RCC 7860 (cell line): ENCODE data around the gene ARMC8.
A peak's percentile ranks its signal among the peaks of the same experiment; 100 is the strongest.
"Not testable (repeated sequence)": the region's sequence is repeated elsewhere in the genome, so short reads cannot be mapped to it uniquely, and the experiment has no call there.

Experiments used
- DNase-seq: peaks from one replicate; pipeline ENCODE4 v3.0.0-alpha.2; 2015; ENCODE audit warnings: low spot score
- FAIRE-seq: peaks from 2 replicates; lab custom pipeline; 2012; peaks lifted over from hg19 to GRCh38; lab: Jason Lieb, UNC

Gene ARMC8, protein sequence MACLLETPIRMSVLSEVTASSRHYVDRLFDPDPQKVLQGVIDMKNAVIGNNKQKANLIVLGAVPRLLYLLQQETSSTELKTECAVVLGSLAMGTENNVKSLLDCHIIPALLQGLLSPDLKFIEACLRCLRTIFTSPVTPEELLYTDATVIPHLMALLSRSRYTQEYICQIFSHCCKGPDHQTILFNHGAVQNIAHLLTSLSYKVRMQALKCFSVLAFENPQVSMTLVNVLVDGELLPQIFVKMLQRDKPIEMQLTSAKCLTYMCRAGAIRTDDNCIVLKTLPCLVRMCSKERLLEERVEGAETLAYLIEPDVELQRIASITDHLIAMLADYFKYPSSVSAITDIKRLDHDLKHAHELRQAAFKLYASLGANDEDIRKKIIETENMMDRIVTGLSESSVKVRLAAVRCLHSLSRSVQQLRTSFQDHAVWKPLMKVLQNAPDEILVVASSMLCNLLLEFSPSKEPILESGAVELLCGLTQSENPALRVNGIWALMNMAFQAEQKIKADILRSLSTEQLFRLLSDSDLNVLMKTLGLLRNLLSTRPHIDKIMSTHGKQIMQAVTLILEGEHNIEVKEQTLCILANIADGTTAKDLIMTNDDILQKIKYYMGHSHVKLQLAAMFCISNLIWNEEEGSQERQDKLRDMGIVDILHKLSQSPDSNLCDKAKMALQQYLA

DNA sequence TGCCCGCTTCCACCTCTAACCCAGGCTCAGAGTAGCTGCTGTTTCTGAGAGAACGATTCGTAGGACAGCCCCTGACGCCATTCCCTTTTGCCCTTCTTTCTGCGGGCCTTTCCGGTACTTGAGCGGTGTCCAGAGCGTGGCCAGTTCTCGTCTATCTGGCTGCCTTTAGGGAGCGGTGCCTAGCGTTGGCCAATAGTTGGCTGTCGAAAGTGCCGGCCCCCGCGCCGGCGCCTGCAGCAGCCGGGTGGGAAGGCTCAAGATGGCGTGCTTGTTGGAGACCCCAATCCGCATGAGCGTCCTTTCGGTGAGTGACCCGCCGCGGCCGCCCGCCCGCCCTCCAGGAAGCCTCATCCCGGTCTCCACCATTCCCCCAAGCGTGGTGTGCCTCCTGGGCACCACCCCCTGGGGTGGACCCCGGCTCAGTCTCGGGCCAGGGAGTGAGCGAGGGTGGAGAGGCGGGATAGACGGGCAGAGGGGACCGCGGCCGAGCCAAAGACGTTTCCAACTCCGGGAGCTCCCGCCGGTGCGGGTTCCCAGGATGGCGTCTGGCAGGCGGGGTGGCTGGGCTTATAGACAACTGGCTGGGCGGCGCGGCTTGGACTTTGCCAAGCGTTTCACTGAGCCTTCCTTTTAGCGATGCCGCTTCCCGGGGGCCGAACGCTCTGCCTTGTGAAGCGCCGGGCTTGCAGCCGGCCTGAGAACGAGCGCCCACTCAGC is at the start of gene ARMC8:
TSS of gene ARMC8 (plus strand) at position 6 of the 717 bp plus-strand sequence. CDS start at position 260, 254 bp downstream.
- DNase-seq (no peak), FAIRE-seq (no peak)

DNA sequence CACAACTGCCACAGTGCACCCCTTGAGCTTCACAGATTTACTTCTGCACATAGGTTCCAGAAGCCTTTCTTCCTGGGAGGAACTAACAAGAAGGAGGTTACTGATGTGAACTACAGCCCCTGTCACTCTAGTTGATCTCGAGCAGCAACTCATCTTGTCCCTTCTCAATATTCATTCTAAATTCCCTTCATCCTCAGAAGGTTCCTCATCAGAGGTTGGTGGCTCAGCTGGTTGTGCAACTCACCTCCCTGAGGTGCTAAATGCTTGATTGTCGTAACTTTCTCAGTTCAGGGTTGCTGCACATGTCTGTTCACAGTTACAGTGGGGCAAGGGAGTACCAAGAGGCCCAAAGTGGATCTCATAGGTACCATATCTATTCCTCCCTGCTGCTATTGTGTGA is 49.2 kb upstream of the ARMC8 start:
- no peak for FAIRE-seq
- no peak for DNase-seq

DNA sequence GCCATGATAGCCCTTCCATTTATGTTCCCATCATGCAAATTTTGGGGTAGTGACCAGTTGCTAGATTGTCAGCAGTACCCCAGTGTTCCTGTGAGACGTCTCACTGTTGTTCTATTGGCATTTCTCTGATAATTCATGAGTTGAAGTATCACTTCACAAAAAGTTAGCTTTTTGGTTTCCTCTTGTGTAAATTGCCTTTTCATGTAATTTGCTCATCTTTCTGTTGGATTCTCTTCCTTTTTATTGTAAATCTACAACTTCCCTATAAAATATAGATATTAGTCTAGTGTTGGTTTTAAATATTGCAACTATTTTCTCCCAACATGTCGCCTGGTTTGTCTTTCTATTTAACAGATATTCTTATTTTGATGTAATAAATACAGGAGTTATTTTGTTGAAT is 47.4 kb upstream of the ARMC8 start:
- no peak for FAIRE-seq
- no peak for DNase-seq

DNA sequence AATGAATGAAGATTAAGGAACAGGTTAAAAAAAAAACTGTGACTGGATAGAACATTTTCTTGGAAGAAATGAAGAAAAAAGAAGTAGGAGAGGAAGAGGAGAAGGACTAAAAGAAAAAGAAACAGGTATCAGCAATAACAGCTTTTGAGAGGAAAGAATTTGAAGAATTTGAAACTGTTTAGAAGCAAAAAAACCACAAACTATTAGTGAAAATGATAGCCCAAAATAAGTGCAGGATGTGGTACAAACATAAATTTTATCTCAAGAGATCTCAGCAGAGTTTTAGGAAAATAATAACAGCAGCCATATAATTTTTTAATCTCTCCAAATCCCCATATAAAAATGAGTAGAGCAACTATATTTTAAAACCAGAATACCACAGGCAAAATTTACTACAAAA is 46.2 kb upstream of the ARMC8 start:
- DNase-seq (no peak), FAIRE-seq (no peak)

DNA sequence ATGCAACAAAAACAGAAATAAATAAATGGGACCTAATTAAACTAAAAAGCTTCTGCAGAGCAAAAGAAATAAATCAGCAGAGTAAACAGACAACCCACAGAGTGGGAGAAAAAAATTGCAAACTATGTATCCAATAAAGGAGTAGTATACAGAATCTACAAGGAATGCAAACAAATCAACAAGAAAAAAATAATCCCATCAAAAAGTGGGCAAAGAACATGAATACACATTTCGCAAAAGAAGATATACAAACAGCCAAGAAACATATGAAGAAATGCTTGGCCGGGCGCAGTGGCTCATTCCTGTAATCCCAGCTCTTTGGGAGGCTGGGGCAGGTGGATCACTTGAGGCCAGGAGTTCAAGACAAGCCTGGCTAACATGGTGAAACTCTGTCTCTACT is 44.9 kb upstream of the ARMC8 start:
- DNase-seq, FAIRE-seq: not testable (repeated sequence)

DNA sequence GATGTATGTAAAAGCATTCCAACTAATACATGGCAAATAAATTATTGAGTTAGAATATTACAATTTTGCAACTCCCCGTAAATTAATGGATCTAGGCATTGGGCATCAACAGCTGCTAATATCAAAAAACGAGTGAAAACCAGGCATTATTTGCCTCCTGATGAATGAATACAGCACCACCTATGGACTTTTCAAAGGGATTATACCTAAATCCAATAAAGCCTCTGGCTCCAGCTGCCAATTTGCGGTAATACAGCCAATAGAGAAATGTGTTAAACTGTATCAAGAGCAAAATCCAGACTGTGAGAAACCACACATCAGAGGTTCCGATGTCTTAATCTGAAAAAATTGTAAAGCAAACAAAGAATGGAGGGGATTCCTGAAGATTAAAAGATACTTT is 38.6 kb upstream of the ARMC8 start:
- FAIRE-seq (no peak), DNase-seq (no peak)

DNA sequence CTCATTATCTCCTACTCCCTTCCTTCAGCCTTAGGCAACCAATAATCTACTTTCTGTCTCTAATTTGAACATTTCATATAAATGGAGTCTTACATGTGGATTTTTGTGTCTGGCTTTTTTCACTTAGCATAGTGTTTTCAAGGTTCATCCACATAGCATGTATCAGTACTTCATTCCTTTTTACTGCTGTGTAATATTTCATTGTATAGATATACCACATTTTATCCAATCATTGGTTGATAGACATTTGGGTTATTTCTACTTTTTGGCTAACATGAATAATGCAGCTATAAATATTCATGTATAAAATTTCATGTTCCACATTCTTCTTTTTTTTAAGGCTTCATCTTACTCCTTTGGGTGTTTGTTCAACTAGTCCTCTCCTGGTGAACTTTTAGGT is 32.6 kb upstream of the ARMC8 start:
- no peak for DNase-seq
- no peak for FAIRE-seq

DNA sequence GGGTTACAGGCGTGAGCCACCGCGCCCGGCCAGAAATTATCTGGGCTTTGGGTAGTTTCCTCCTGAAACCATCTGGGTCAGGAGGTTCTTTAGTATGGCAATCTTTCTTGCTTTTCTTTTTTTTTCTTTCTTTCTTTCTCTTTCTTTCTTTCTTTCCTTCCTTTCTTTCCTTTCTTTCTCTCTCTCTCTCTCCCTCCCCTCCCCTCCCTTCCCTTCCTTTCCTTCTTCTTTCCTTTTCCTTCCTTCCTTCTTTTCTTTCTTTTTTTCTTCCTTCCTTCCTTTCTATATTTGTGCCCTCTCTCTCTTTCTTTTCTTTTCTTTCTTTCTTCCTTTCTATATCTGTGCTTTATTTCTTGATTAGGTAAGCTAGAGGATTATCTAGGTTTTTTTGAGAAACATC is 29.4 kb upstream of the ARMC8 start:
- FAIRE-seq (no peak), DNase-seq (no peak)

DNA sequence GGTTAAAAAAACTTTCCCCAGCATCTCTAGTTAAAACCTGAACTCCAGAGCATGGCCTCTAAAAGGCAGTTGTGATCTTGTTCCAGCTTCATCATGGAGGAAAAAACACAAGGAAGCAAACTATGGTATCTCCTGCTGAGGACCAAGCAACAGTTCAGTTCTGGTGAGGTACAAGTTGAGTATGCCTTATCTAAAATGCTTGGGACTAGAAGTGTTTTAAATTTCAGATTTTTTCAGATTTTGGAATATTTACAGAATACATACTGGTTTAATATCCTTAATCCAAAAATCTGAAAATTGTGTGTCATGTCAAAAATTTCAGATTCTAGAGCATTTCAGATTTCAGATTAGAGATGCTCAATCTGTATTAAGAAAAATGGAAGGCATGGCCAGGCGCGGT is 22.0 kb upstream of the ARMC8 start:
- DNase-seq (no peak), FAIRE-seq (no peak)

DNA sequence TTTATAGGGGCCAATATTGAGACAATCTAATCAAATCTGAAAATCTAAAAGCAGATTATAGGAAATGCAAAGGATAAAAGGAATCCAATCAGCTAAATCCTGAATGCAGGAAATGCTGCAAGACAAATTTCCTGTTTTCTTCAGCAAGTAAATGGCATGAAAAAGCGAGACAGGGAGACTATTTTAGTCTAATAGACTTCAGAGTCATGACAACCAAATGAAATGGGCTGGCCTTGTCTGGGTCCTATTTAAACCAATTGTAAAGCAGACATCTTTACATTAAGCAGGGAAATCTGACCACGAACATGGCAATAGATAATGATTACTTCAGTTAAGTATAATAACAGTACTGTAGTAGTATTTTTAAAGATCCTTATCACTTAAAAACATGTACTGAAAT is 14.5 kb upstream of the ARMC8 start:
- FAIRE-seq: no peak
- no peak for DNase-seq

DNA sequence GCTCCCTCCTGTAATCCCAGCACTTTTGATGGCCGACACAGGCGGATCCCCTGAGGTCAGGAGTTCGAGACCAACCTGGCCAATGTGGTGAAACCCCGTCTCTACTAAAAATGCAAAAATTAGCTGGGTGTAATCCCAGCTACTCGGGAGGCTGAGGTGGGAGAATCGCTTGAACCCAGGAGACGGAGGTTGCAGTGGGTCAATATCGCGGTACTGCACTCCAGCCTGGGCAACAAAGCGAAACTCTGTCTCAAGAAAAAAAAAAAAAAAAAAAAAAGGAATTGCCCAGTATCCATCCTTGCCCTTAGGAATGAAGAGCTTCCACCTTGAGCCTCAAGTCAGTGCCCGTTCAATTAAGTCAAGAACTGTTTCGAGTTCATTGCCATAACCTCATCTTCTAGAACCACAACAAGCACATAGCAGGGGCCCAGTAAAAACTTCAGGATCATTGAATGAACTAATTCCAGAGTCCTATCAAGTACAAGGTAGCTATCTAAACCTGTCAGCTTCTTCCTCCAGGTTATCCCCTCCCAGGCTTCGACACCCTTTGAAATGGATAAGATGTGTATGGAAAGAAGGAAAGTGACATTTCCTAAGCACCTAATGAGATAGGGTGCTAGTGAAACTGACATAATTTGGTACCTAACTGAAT is 13.2 kb upstream of the ARMC8 start:
- FAIRE-seq (no peak), DNase-seq (no peak)

DNA sequence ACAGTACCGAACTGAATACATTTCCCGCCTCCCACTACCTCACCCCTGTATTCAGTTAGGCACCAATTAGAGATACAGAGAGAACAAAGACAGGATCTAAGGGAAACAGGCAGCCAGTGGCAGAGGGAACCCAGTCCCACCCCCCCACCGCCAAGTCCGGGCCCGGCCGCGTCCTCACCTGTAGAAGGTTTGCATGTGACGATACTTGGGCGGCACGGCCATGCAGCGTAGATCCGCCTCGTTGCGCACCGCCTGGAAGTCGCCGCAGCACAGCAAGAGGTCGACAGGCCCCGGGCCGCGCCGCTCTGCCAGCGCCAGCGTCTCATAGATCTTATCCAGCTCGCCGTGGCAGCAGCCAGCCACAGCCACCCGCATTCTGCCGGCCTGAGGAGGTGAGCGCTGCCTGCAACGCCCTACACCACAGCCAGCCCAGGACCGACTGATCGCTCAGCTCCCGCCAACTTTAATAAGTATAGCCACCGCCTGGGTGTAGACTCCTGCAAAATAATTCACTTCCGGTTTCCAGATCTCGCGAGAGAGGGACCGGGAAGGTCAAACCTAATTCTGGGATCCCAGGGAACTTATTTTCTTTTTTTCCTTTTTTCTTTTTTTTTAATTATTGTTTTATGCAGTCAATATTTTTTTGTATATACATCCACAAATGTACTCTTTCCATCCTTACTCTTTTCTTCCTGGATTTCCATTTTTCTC is 12.5 kb upstream of the ARMC8 start, which contains the start of gene DBR1:
TSS of gene DBR1 (minus strand) at position 501 of the 711 bp plus-strand sequence. CDS start at position 375, 126 bp downstream.
- DNase-seq (peak; percentile 81), FAIRE-seq (peak; percentile 74)

DNA sequence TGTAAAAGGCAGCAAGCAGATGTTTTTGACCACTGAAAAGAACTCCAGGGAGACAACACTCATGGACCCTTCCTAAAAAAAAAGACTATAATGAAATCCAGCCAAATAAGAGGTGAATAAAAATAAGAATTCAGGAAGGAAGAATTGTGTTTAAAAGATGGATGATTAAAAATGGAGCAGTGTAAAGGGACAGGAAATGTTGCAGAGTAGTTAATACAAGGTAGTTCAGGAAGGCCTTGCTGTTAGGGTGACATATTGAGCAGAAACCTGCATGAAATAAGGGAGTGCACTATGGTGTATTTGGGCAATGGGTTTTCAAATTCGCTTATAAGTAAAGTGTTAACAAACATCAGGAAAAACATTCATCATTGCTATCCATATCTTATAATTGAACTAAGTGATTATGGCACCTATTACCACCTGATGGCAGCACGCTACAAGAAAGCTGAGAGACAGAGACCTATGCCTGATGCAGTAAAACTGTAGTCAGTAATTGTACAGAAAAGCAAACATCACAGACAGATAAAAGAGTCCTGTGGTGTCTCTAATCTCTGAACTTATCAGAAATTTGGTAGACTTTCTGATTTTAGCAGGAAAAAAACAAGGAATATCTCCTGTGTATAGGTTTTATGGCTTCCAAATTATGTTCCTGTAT is 6.6 kb upstream of the ARMC8 start:
- DNase-seq: peak; percentile 45

DNA sequence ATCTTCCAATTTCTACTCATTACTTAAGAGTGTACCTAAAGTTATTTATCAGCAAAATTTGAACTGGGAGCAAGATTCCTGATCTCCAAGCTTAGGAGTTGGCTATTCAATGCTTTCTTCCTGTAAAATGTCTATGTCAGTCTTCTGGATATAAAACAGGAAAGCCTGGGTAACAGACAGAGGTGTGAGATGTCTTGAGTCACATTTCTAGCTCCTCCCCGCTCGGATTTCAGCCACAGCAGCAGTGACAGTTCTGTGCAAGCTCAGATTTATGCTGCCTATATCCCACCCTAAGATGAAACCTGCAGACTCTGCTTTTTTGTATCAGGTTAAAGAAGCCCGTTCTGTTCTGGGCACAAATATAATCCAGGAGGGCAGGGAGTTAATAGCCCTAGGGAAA is 2.1 kb upstream of the ARMC8 start:
- DNase-seq (no peak), FAIRE-seq (no peak)

More for the DNA sequence above, 6.6 kb upstream of the ARMC8 start:
- peak; percentile 69 for FAIRE-seq

DNA sequence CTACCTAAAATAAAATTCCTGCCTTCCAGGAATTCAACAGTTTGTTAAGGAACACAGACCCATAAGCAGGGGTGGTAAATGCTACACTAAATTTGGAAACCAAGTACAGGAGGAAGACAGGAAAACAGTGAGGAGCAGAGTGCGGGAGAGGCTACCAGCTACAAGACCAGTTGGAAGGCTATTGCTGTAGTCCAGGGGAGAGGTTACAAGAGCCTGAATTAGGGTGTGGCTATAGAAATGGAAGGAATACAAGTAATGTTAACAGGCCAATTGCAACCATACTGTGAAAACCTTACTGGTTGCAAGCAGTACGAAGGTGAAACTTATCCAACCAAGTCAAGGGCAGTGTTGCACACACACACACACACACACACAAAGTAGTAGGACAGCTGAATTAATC is 880 bp upstream of the ARMC8 start:
- no peak for FAIRE-seq
- DNase-seq: no peak

DNA sequence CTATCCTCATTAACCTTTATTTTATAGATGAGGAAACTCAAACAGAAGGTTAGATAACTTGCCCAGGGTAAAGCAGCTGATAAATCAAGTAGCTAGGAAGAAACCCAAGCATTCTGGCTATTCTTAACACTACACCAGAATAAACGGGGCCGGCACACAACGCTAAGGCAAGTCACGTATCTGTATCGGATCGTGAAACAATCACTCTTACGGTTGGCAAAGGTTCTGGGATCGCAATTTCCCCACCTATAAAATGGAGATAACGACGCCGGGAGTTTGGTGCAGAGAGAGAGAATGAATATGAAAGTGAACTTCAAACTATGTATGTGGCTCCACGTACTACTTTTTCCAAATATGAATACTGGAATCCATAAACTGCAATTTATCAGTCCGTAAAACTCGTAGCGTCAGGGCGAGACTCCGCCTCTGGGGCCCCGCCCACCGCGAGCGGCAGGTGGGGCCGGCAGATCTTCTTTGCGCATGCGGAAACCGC is 252 bp upstream of the ARMC8 start:
- FAIRE-seq: peak; percentile 76
- peak; percentile 79 for DNase-seq

DNA sequence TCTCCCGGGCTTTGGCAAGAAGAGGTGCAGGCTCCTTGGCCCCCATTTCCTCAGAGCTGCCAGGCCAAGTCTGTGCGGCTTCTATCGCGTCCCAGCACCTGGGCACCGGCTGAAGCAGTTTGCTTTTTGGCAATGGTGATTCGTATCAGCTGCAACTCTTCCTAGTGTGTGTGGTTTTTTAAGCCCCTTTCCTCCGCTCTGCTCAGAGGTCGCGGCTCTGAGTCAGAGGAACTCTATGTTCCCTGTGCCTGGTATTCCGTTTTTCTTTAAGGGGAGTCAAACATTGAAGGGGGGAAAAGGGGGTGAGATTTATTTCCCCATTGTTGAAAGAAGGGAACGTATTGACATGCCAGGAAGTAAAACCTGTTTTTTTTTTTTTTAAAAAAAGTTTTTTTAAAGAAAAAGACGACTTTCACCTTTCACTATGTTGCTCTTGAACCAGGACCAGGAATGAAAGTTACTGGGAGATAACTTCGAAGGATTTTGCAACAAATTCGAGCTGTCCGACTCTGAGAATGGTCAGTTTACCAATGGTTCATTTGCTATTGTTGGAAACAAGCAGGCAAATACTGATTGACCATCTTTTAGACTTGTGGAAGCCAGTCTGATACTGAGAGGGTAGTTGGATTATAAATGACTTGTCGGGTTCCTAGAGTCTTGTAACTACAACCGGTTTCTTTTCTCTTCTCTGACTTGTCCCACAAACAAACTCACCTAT is 1.1 kb downstream of the ARMC8 start:
- no peak for FAIRE-seq
- DNase-seq: peak; percentile 38

DNA sequence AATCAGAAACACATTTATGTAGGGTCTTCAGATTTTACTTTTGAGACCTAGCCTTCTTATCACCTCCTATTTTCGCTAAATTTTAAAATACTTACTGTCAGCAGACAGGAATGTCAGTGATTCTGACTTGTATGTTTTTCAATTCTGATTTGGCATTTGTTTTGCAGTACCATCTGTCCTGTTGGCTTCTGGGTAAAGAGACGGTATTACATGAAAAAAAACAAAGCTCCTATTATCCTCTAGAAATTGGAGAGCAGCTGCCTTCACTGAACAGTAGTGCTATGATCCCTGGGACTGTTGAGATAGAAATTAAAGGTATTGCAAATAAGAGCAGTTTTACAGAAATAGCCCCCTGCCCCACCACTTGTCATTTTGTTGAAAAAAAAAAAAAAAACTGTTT is 8.4 kb downstream of the ARMC8 start:
- DNase-seq: no peak
- FAIRE-seq: no peak

DNA sequence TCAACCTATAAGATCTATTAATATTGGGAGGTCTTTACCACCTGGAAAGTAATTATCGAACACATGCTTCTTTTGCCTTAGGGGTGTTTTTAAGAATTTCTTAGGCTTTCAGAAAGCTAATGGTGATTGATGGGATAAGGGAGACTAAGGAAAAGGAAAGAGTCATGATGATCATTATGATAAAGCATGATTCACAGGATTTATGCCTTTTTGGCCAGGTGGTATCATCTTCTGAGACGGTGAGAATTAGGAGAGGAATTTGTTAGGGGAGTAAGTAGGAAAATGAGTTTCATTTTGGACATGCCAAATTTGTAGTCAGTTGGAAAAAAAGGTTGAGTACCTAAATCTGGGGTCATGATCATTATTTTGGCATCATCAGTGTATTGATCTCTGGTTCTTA is 8.9 kb downstream of the ARMC8 start:
- no peak for FAIRE-seq
- no peak for DNase-seq
